ENCODE data around the gene SCN2B.
"Not testable (repeated sequence)": the region's sequence is repeated elsewhere in the genome, so short reads cannot be mapped to it uniquely, and the experiment has no call there.

SCN2B gene

DNA sequence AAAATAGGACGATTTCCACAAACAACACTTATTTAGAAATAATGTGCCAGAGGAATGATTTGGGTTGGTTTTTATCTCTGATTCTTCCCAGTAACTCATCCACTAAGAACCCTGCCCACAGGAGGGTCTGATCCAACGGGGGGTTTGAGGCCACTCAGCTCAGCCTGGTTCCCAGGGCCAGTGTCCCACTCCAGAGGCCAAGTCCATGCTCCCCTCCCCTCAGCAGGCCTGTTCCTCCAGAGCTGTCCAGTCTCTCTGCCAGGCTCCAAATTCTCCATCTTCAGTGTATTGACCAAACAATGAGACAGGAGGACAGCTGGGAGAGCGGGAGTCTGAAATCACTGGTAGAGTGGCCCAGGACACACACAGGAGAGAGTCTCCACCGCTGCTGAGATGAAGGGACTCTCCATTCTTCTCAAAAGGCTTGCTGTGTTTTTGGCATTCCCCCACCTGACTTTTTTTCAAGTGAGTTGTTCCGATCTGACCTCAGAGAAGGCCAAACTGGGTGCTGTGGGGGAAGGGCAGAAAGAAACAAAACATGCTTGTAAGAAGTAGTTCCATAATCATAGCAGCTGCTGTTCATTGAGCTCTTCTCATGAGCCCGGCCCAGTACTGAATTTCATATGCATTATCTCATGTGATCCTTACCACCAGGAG lies 17.6 kb upstream of the SCN2B start:
- Histone ChIP-seq H3K79me2 (ENCODE audit: control insufficient read depth, insufficient read depth, low read length, unreplicated experiment) (no peaks in the 10 kb centered on the region), H3K4me3 (ENCODE audit: low read depth, low read length) (no peak overlapping the region), H3K4me1 (ENCODE audit: control insufficient read depth, insufficient read depth, low read length, unreplicated experiment) (no peaks in the 10 kb centered on the region), H3K27me3 (ENCODE audit: insufficient read depth, low read length) (peaks cover 17% of the 10 kb centered on the region), H2AFZ (ENCODE audit: low read length, unreplicated experiment) (no peak overlapping the region), H3K36me3 (ENCODE audit: insufficient read depth, low read length) (no peaks in the 10 kb centered on the region), H3K27ac (ENCODE audit: low read depth, low read length) (no peak overlapping the region)

DNA sequence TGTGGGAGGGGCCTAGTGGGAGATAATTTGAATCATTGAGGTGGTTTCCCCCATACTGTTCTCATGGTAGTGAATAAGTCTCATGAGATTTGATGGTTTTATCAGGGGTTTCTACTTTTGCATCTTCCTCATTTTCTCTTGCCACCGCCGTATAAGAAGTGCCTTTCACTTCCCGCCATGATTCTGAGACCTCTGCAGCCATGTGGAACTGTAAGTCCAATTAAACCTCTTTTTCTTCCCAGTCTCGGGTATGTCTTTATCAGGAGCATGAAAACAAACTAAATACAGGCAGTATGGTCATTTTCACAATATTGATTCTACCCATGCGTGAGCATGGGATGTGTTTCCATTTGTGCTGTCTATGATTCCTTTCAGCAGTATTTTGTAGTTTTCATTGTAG lies 16.4 kb upstream of the SCN2B start:
- H2AFZ ChIP-seq (ENCODE audit: low read length, unreplicated experiment); H3K36me3 ChIP-seq (ENCODE audit: insufficient read depth, low read length); H3K4me3 ChIP-seq (ENCODE audit: low read depth, low read length); H3K27ac ChIP-seq (ENCODE audit: low read depth, low read length); H3K4me1 ChIP-seq (ENCODE audit: control insufficient read depth, insufficient read depth, low read length, unreplicated experiment); H3K79me2 ChIP-seq (ENCODE audit: control insufficient read depth, insufficient read depth, low read length, unreplicated experiment): not testable (repeated sequence)
- H3K27me3 ChIP-seq (ENCODE audit: insufficient read depth, low read length) = peaks cover 17% of the 10 kb centered on the region

DNA sequence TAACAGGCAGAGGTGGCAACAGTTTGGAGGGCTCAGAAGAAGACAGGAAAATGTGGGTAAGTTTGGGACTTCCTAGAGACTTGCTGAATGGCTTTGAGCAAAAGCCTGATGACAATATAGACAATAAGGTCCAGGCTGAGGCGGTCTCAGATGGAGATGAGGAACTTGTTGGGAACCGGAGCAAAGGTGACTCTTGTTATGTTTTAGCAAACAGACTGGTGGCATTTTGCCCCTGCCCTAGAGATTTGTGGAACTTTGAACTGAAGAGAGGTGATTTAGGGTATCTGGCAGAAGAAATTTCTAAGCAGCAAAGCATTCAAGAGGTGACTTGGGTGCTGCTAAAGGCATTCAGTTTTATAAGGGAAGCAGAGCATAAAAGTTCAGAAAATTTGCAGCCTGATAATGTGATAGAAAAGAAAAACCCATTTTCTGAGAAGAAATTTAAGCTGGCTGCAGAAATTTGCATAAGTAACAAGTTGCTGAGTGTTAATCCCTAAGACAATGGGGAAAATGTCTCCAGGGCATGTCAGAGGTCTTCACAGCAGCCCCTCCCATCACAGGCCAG lies 14.6 kb upstream of the SCN2B start:
- H3K4me1 ChIP-seq (ENCODE audit: control insufficient read depth, insufficient read depth, low read length, unreplicated experiment); H3K4me3 ChIP-seq (ENCODE audit: low read depth, low read length); H3K27ac ChIP-seq (ENCODE audit: low read depth, low read length); H3K36me3 ChIP-seq (ENCODE audit: insufficient read depth, low read length); H2AFZ ChIP-seq (ENCODE audit: low read length, unreplicated experiment); H3K79me2 ChIP-seq (ENCODE audit: control insufficient read depth, insufficient read depth, low read length, unreplicated experiment): not testable (repeated sequence)
- peaks cover 23% of the 10 kb centered on the region for H3K27me3 ChIP-seq (ENCODE audit: insufficient read depth, low read length)

GRCh38 chr11:118186346-118187107 lies 10.1 kb upstream of the SCN2B start:
- H3K27me3 ChIP-seq (ENCODE audit: insufficient read depth, low read length) = peaks cover 51% of the 10 kb centered on the region
- no peak overlapping the region for H3K4me3 ChIP-seq (ENCODE audit: low read depth, low read length)
- no peaks in the 10 kb centered on the region for H3K79me2 ChIP-seq (ENCODE audit: control insufficient read depth, insufficient read depth, low read length, unreplicated experiment)
- no peaks in the 10 kb centered on the region for H3K36me3 ChIP-seq (ENCODE audit: insufficient read depth, low read length)
- no peaks in the 10 kb centered on the region for H3K4me1 ChIP-seq (ENCODE audit: control insufficient read depth, insufficient read depth, low read length, unreplicated experiment)
- H3K27ac ChIP-seq (ENCODE audit: low read depth, low read length) = no peak overlapping the region
- H2AFZ ChIP-seq (ENCODE audit: low read length, unreplicated experiment) = no peak overlapping the region

GRCh38 chr11:118184784-118185579 lies 8.5 kb upstream of the SCN2B start:
- Histone ChIP-seq H3K36me3 (ENCODE audit: insufficient read depth, low read length) (no peaks in the 10 kb centered on the region), H2AFZ (ENCODE audit: low read length, unreplicated experiment) (no peak overlapping the region), H3K4me3 (ENCODE audit: low read depth, low read length) (no peak overlapping the region)

GRCh38 chr11:118183691-118184090 lies 7.3 kb upstream of the SCN2B start:
- not testable (repeated sequence) for H3K4me3 ChIP-seq (ENCODE audit: low read depth, low read length); H3K4me1 ChIP-seq (ENCODE audit: control insufficient read depth, insufficient read depth, low read length, unreplicated experiment); H3K79me2 ChIP-seq (ENCODE audit: control insufficient read depth, insufficient read depth, low read length, unreplicated experiment); H2AFZ ChIP-seq (ENCODE audit: low read length, unreplicated experiment); H3K27ac ChIP-seq (ENCODE audit: low read depth, low read length); H3K36me3 ChIP-seq (ENCODE audit: insufficient read depth, low read length)
- H3K27me3 ChIP-seq (ENCODE audit: insufficient read depth, low read length) = peaks cover 39% of the 10 kb centered on the region

More at GRCh38 chr11:118184784-118185579, 8.5 kb upstream of the SCN2B start:
- H3K27me3 ChIP-seq (ENCODE audit: insufficient read depth, low read length) = peaks cover 48% of the 10 kb centered on the region
- no peak overlapping the region for H3K27ac ChIP-seq (ENCODE audit: low read depth, low read length)
- no peaks in the 10 kb centered on the region for H3K4me1 ChIP-seq (ENCODE audit: control insufficient read depth, insufficient read depth, low read length, unreplicated experiment)
- H3K79me2 ChIP-seq (ENCODE audit: control insufficient read depth, insufficient read depth, low read length, unreplicated experiment) = no peaks in the 10 kb centered on the region

GRCh38 chr11:118180300-118180703 lies 3.9 kb upstream of the SCN2B start:
- no peaks in the 10 kb centered on the region for H3K79me2 ChIP-seq (ENCODE audit: control insufficient read depth, insufficient read depth, low read length, unreplicated experiment)
- no peaks in the 10 kb centered on the region for H3K36me3 ChIP-seq (ENCODE audit: insufficient read depth, low read length)
- peaks cover 42% of the 10 kb centered on the region for H3K27me3 ChIP-seq (ENCODE audit: insufficient read depth, low read length)
- H3K4me3 ChIP-seq (ENCODE audit: low read depth, low read length) = no peak overlapping the region
- H3K4me1 ChIP-seq (ENCODE audit: control insufficient read depth, insufficient read depth, low read length, unreplicated experiment) = no peaks in the 10 kb centered on the region
- H3K27ac ChIP-seq (ENCODE audit: low read depth, low read length) = no peak overlapping the region
- peak overlapping the region; percentile 3 for H2AFZ ChIP-seq (ENCODE audit: low read length, unreplicated experiment)

DNA sequence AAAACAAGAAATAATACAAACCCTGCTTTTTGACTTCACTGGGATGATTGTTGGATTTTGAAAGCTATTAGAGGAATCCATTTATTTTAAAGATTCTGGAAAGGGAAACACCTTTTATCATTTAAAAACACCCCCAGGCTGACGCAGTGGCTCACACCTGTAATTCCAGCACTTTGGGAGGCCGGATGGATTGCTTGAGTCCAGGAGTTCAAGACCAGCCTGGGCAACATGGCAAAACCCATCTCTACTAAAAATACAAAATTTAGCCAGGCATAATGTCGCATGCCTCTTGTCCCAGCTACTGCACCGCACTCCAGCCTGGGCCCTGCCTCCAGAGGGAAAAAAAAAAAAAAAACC lies 317 bp upstream of the SCN2B start:
- Histone ChIP-seq H2AFZ (ENCODE audit: low read length, unreplicated experiment) (no peak overlapping the region), H3K4me1 (ENCODE audit: control insufficient read depth, insufficient read depth, low read length, unreplicated experiment) (no peaks in the 10 kb centered on the region), H3K27me3 (ENCODE audit: insufficient read depth, low read length) (peaks cover 49% of the 10 kb centered on the region), H3K27ac (ENCODE audit: low read depth, low read length) (no peak overlapping the region), H3K36me3 (ENCODE audit: insufficient read depth, low read length) (no peaks in the 10 kb centered on the region), H3K79me2 (ENCODE audit: control insufficient read depth, insufficient read depth, low read length, unreplicated experiment) (no peaks in the 10 kb centered on the region), H3K4me3 (ENCODE audit: low read depth, low read length) (no peak overlapping the region)

DNA sequence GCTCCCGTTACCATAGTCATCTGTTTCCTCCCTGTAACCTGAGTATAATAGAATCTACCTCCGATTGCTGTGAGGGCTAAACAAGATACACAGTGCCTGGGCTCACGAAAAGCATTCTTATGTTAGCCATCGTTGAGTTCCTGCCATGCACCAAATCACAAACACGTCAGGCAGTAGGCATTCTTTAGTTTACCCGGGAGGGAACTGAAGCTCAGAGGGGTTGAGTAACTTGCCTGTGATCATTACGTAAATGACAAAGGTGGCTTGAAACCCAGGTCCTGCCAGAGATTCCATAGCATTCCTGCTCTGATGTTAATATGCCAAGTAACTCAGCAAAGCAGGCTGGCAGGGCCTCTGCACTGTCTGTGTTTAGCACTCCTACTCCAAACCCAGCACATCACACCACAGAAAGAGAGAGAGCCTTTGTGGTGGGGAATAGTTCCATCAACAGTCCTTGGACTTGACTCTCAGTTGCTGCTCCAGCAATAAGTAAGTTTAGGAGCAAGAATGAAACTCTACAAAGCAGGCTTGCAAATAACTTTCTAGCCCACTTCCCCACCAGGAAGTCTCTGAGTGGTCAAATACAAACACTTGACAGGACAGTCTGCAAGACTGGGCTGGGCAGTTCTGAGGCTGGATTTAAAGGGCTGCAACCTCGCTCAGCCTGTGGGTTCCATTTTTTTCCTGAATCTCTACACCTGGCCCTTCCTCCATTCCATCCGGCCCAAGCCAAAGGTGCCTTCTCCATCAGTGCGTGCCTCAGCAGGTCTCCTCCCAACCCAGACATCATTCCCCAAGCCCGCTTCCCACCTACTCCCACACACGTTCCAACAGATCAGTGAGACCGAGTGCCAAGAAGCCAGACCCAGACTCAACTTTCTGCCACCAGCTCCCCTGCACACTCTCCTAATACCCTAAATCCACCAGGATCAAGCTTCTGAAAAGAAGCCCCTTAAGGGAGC lies 1.1 kb downstream of the SCN2B start:
- H3K36me3 ChIP-seq (ENCODE audit: insufficient read depth, low read length) = no peaks in the 10 kb centered on the region
- H3K27ac ChIP-seq (ENCODE audit: low read depth, low read length) = no peak overlapping the region
- H3K79me2 ChIP-seq (ENCODE audit: control insufficient read depth, insufficient read depth, low read length, unreplicated experiment) = no peaks in the 10 kb centered on the region
- H3K4me1 ChIP-seq (ENCODE audit: control insufficient read depth, insufficient read depth, low read length, unreplicated experiment) = no peaks in the 10 kb centered on the region
- no peak overlapping the region for H2AFZ ChIP-seq (ENCODE audit: low read length, unreplicated experiment)
- H3K27me3 ChIP-seq (ENCODE audit: insufficient read depth, low read length) = peaks cover 59% of the 10 kb centered on the region
- no peak overlapping the region for H3K4me3 ChIP-seq (ENCODE audit: low read depth, low read length)

Data from ACC112 (cell line).